NCI-H345 (cell line): ENCODE results near the gene SEC11C.

Source experiments
- DNase-seq: peaks from one replicate; lab custom pipeline; 2025; lab: John Stamatoyannopoulos, UW

SEC11C gene

GRCh38 chr18:59139615-59140301 is at the start of gene SEC11C:
Gene SEC11C (plus strand): TSS chr18:59139884. CDS start chr18:59139949, 65 bp downstream.
- peak; percentile 98 for DNase-seq

DNA sequence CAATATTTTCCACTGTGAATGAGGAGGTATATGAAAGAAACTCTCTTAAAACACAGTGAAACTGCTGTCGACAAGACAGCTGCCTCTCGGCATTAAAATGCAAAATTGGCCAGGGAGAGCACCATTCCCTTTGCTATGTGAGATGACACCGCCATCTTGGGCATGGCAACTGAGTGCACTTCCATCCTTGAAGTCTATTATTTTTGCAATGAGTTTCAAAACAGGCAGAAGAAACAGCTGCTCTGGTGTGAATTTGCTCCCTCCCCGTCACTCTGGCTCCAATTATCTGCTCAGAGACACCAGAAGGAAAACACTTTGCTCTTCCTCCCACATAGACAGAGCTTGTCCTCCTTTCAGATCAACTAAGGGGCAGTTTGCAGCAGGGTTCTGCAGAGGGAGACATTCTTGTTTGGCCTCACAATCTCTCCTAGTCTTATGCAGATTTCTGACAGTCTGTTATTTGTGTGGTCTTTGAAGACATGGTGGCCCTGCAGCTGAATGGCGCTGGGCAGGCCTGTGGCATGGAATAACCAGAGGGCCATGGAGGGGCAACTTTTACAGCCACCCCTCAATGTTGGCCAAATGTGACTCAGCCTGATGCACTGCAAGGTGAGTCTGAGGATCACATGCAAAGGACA is 48.6 kb upstream of the SEC11C start:
- no peak for DNase-seq

GRCh38 chr18:59093668-59094067 is 46.0 kb upstream of the SEC11C start:
- no peak for DNase-seq

GRCh38 chr18:59094569-59094968 is 45.1 kb upstream of the SEC11C start:
- no peak for DNase-seq

- peak; percentile 98 for DNase-seq
Measured at GRCh38 chr18:59096098-59096789, 43.4 kb upstream of the SEC11C start.

GRCh38 chr18:59101830-59102414 is 37.8 kb upstream of the SEC11C start:
- no peak for DNase-seq

DNA sequence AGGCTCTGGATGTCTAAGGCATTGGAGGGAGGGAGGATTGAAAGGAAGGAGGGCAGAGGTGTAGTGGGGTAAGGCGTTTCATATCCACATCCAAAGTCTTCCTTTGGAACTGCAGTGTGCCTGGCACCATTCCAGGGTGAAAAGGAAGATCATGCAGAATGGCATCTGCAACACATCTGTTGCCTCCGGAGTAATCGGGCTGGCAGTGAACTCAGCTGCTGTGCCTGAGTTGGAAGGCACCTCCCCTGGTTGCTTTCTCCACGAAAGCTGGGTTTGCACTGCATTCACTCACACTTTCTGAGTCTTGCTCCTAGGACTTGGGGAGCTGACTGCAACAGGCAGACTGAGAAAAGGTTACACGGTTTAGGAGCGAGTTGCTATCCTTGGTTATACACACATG is 30.3 kb upstream of the SEC11C start:
- no peak for DNase-seq

GRCh38 chr18:59114160-59114559 is 25.5 kb upstream of the SEC11C start:
- no peak for DNase-seq

DNA sequence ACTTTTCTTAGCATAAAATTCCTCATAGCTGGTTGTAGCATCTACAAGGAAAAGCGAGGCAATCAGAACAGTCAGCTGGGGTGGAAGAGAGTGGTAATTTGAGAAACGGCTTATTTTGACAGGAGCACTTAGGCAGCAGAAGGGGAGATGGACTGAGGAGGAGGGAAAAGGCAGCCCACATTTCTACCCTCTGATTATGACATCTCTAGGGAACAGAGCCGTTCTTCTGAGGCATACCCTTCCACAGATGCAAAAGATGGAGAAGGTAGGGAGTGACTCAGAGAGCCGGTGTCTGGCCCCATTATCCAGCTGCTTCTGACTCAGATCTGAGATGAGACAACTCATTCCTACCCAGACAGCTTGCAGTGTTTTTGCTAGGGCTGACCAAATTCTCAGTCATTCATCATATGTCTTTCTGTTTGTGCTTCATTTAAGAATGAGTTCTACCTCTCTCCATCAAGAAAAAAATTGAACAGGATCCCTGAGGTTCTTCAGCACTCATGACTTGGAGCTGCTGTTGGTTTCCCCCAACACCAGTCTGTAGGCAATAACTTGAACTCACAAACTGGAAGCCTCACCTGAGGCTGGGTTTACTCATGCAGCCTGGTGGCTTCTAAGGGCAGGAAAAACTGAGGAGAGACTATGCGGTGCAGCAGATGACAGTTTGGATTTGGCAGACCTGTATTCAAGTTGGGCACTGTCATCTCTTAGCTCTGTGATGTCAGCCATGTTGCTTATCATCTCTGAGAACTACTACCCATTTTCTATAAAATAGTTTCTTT is 15.9 kb upstream of the SEC11C start:
- no peak for DNase-seq

DNA sequence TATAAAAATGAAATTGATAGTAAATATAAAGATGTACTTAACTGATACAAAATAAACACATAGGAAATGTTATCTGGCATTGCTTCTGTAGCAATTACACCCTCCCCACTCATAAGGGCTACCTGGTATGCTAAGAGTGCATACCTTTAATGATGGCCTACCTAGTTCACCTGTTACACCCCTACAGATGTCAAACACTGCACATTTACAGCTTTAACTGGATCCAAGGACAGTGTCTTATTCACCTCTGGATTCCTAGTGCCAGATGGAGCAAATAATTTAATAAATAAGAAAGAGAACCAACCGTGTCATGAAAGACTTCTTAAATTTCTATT is 15.3 kb upstream of the SEC11C start:
- no peak for DNase-seq

DNA sequence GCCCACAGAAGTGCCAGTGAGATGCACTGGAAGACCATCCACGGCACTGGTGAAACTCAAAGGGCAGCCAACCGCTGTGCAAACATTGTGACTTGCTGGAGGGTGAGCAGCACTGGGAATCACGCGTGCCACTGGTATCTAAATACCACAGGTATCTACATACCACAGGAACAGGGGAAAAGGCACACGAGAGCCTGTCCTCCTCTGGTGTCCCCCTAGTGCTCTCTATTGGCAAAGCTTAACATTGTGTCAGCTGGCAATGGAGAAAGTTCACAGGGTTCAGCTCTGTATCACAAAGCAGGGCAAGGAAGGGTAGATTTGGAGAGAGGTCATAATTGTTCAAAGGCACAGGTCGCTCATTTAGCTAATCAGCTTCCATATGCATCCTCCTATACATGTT is 12.6 kb upstream of the SEC11C start:
- DNase-seq: no peak

DNA sequence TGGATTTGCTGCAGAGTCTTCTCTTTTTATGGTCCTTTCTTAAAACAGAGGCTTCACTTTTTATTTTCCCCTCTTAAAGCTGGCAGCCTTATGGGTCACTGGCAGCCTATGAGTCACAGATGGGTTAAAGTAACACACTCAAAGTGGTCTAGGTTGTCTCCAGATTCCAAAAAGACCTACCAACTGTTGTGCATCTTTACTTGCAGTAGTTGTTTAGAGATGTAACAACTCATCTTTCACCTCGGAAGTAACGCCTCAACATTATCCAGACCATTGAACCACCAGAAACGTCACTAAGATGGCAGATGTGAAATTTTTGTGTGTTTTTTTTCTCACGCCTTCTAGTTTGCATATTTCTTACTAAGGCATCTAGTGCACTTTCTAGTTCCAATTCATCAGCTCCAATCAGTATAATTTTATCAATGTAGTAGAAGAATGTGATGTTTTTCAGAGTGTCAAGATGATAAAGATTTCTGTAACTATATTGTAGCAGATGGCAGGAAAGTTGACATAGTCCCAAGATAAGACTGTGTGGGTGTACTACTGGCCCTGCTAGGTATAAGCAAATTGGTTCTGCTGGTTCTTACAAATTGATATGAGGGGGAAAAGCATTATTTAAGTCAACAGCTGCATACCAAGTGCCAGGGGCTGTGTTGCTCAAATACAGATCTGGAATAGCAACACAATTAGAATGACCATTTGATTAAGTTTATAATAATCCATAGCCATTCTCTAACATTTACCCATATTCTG is 9.6 kb upstream of the SEC11C start:
- no peak for DNase-seq

DNA sequence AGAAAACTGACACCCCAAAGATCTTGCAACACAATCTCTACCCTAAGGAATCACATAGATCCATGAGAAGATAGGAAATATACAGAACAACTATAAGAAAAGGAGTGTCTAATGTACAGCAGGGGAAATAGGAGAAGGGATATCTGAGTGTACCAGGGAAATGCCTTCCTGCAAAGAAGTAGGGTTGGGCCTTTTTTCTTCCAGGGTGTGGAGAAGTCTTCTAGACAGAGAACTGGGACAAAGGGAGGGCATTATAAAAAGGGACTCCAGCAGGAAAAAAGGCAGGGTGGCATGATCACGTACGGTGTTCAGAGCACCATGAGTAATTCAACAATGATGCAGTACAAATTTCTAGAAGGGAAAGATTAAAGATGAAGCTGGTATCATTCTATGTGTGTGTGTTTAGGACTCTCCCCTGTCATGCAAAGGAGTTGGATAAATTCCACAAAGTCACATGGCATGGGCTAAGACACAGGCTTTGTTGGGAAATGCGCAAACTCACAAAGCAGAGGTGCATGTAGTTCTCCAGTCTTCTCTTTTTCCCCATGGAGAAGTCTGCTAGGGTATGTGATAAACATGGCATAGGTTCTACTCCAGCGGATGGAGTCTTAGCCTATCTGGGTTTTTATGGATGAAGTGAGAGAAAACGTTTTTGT is 6.7 kb upstream of the SEC11C start:
- no peak for DNase-seq

DNA sequence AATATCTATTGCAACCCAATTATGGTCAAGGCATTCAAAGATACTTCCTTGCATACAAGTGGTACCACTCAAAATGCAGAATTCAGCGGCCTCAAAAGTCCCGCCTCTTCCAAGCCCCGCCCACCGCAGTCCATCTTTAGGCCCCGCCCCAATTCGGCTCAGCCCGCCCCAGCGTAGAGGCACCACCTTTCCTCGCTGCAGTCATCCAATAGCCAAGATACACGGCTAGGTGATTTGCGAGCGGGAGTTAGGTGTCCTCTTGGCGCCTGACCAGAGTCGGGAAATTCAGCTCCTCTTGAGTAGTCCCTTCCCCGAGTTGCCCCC is 431 bp upstream of the SEC11C start:
- peak; percentile 93 for DNase-seq

GRCh38 chr18:59140302-59140885 is 710 bp downstream of the SEC11C start:
- peak; percentile 36 for DNase-seq

DNA sequence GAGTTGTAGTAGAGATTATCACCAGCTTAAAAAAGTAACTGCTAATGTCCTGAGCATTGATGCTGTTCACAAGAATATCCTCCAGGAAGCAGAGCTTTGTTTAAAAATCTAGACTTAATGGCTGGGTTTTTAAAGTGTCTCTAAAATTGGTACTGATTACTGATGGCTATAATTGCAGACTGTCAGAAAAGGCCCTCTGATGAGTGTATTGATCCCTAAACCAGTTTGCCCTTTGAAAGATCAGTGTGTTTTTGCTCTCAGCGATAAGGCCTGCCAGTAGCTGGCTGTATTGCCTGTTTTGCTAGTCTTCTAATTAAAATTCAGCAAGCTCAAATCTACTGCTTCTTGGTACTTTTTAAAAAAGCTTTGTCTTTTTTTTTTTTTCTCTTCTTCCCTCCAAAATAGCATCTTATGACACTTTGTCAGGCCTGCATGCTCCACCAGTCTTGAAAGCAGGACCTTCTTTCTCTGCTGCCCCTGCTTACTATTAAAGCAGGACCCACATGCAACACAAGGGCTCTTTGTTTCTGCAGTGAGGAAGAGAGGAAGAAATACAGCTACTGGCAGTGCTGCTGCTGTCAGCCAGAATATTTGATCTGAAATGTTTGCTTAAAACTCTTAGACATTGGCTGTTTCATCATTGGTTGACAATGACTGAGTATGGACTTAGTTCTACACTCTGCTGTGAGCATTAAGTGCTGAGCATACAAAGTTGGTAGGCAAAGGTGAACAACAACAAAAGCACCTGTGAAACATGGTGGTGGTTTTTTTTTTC is 1.8 kb downstream of the SEC11C start:
- peak; percentile 91 for DNase-seq

DNA sequence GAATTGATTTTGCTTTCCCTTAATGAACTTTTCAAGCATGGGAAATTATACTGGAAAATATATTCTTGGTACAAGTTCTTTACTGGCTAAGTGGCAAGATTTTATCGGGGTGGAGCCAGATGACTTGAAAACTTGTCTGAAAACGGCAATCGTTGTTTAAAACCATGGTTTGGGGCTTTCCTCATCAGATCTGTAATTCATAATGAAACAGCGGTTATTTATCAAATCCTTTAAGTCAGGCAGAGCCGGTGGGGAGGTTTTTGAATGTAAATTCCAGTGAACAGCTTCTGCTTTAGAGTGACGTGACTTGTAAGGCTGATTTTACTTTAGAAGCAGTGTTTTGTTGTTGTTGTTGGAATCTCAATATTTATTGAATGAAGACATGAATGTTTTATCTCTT is 2.6 kb downstream of the SEC11C start:
- DNase-seq: no peak

GRCh38 chr18:59142800-59143416 is 3.2 kb downstream of the SEC11C start:
- DNase-seq: peak; percentile 28

GRCh38 chr18:59143441-59143840 is 3.8 kb downstream of the SEC11C start:
- DNase-seq: no peak
